H1 (cell line): ENCODE measurements around the gene MRPS18B. TPM values are rescaled to one million over a fixed set of nuclear protein-coding genes. Genes with fewer than 3 reads are reported as not detected.

ENCODE experiments used
- BACH1 ChIP-seq: IDR thresholded peaks from 2 replicates; pipeline ENCODE4 v1.6.1; 2012; ENCODE audit warnings: low read length, improper control_type of control experiment
- HDAC2 ChIP-seq, 2 experiments: fragments of 300-600 bp in 1 of 2; sonication (generic) in 1 of 2; IDR thresholded peaks; 2 replicates each; pipeline ENCODE4 v1.6.1; 2011 to 2012; ENCODE audit warnings: low read depth in 2 of 2, low read length in 2 of 2, mild to moderate bottlenecking in 2 of 2, moderate library complexity in 2 of 2, borderline replicate concordance in 1 of 2, inconsistent platforms in 1 of 2
- RNF2 ChIP-seq: fragments of 200-900, 300-1000 bp; sonication (generic); IDR thresholded peaks from 2 replicates; pipeline ENCODE4 v1.7.1; 2016; ENCODE audit warnings: borderline replicate concordance, low read depth, mild to moderate bottlenecking, antibody characterized with exemption, low read length; ENCODE audit not compliant: poor library complexity, severe bottlenecking; ENCODE audit errors: missing control alignments
- RXRA ChIP-seq: IDR thresholded peaks from 2 replicates; pipeline ENCODE4 v1.6.1; 2011; ENCODE audit warnings: low read depth, mild to moderate bottlenecking, low read length, moderate library complexity; ENCODE audit not compliant: insufficient read depth
- SIRT6 ChIP-seq: IDR thresholded peaks from one replicate; pipeline ENCODE4 v1.7.1; 2012; ENCODE audit warnings: low read length, inconsistent platforms
- TCF12 ChIP-seq: IDR thresholded peaks from 2 replicates; pipeline ENCODE4 v1.6.1; 2011; ENCODE audit warnings: low read depth, mild to moderate bottlenecking, low read length
- polyA plus RNA-seq, 7 experiments: library from polyadenylated mRNA; depleted of rRNA in 3 of 7; stranded (reverse) in 5 of 7; unstranded in 2 of 7; fragments of >200 nt in 5 of 7; fragments of 200-250 nt in 2 of 7; gene quantifications; 1 replicate in 5 of 7; 2 replicates in 1 of 7; 4 replicates in 1 of 7; pipeline versions ENCODE4 v1.2.1 to v1.2.3, GENCODE V29; 2011 to 2013; ENCODE audit warnings: missing spikeins in 2 of 7, mixed read lengths in 2 of 7
- total RNA-seq: library from RNA; stranded (reverse); fragmentation: NEBNext Ultra II Directional; extraction: Animal tissue kit (Norgen Biotek cat#: 25700); gene quantifications from 2 replicates; pipeline ENCODE4 v1.2.1, GENCODE V29; 2021

The MRPS18B gene
- total and polyA plus RNA-seq, 2 of the 8 experiments (the other 6 are each of a cell fraction or from before 2014, with no cell fraction given) = 57.8 to 83.3 TPM

- TF ChIP-seq HDAC2 (IDR thresholded peaks at IDR 0.05; ENCODE audit: borderline replicate concordance in 1 of 2, low read depth in 2 of 2, low read length in 2 of 2) = no peak
- TF ChIP-seq SIRT6 = no peak
- TF ChIP-seq RXRA = no peak
- 0 out of 2 replicates have a peak, but pooled peaks have one; percentile 20 for TF ChIP-seq TCF12
- TF ChIP-seq BACH1 = no peak
- no peak for TF ChIP-seq RNF2
These were observed 652 bp upstream of the MRPS18B start, which contains the start of gene PPP1R10 (continued) for GRCh38 chr6:30616811-30617564.
